Inferior parietal cortex (tissue), 1 donor: ENCODE data around the gene ZNF283.

Experiments used
- DNase-seq: peaks from one replicate; pipeline ENCODE4 v3.0.0-alpha.2; 2016; ENCODE audit errors: extremely low spot score

Gene ZNF283

DNA sequence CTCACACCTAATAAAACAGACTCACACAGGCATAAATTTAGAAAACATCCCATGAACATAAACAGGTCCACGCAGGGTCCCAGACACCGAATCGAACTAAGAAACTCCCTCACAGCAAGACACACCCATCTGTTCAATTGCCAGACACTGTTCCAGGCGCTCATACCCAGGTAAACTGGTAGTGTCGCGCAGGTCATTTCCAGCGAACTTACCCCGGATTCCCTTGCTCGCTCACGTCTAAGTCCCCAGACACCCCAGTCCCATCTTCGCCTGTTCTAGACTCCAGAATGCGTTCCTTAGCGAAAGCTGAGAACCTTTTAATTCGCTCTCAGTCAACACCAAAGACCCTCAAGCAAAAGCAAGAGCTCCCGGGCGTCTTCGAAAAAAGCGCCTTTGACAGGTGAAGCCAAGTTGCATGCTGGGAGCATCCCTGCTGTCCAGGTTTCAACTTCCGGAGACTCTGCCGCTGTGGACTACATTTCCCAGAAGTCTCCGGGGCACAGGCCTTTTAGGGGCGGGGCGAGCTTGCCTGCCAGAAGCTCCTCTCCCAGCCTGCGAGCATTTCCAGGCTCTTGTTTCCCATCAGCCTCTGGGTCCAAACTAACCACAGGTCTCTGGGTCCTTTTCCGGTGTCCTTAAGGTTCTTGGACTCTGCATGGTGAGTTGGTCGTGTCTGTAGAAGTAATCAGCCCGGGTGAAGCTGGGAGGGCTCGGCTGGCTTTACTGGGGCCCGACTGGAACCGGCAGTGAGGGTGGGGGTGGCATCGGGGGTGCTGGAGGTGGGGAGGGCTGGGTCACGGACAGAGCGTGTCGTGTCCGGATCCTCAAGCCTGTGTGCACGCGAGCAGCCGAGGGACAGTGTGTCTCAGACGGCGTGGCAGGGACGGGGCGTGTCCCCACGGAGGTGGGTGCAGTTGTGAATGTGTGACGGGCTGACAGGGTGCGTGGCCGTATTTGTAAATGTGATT, at the start of gene ZNF283:
ZNF283 (plus strand) TSS at position 535 of the 968 bp plus-strand sequence. CDS start 6,184 bp downstream, outside the sequence.
- DNase-seq: peak; percentile 92

- DNase-seq: no peak
These were observed 48.5 kb upstream of the ZNF283 start for GRCh38 chr19:43778651-43779050.

GRCh38 chr19:43779147-43779819, 47.8 kb upstream of the ZNF283 start:
- no peak for DNase-seq

DNA sequence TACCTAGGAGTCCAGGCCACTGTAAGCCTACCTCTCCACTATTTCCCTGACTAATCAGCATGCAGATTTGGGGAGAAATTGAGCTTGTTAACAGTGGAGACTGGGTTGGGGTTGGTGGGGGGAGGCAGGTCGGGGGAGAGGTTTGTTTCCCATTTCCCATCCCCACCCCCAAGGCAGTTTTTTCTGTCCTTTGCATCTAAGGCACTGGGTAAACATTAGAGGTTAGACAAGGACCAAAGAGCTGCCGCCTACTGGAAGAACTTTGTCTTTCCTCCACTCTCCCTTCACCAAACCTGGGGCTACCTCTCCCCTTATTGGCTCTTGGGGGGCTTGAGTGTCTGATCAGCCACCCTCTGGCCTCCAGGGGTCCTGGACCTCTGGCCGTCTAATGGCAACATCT, 47.3 kb upstream of the ZNF283 start:
- DNase-seq: no peak

DNA sequence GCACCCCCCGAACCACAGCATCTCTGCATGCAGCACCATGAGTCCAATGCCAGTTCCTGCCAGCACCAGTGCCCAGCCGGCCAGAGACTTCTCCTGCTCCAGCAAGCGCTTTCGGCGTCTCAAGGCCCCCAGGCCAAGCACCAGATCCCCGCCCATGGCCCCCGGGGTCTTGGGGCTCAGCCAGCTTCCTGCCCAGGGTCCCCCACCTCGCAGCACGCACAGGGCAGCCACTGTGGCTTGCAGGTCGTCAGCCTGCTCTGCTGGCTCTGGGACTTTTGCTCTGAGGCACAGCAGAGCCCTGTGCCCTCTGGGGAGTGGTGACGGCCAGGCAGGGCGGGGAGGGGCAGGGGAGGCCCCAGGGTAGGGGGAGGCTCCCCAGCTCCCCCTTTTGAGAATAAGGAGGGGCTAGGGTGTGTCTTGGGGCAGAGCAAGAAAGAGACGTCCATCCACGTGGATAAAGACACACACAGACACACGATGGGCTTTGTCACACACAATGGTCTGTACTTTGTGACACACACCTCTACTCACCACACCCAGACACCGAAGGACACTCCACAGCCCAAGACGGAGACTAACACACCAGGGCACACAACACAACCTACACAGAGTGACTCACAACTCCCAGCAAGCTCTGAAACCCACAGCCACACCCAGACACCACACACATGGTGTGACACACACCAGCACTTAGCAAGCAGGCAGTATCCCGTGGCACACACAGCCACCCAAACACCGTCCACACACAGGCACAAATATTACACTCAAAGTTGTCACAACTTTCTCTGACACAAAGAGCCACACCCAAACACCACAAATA, 46.2 kb upstream of the ZNF283 start, which contains the start of gene KCNN4:
KCNN4 (minus strand) TSS at position 268 of the 820 bp plus-strand sequence; CDS start at position 156, 112 bp downstream.
- no peak for DNase-seq

GRCh38 chr19:43781630-43782310, 45.4 kb upstream of the ZNF283 start:
- DNase-seq: no peak

- no peak for DNase-seq
These were observed 44.8 kb upstream of the ZNF283 start for GRCh38 chr19:43782311-43782660.

- no peak for DNase-seq
These were observed 44.4 kb upstream of the ZNF283 start for GRCh38 chr19:43782689-43783231.

GRCh38 chr19:43783636-43784035, 43.5 kb upstream of the ZNF283 start:
- no peak for DNase-seq

- no peak for DNase-seq
These were observed 42.7 kb upstream of the ZNF283 start for GRCh38 chr19:43784241-43784980.

DNA sequence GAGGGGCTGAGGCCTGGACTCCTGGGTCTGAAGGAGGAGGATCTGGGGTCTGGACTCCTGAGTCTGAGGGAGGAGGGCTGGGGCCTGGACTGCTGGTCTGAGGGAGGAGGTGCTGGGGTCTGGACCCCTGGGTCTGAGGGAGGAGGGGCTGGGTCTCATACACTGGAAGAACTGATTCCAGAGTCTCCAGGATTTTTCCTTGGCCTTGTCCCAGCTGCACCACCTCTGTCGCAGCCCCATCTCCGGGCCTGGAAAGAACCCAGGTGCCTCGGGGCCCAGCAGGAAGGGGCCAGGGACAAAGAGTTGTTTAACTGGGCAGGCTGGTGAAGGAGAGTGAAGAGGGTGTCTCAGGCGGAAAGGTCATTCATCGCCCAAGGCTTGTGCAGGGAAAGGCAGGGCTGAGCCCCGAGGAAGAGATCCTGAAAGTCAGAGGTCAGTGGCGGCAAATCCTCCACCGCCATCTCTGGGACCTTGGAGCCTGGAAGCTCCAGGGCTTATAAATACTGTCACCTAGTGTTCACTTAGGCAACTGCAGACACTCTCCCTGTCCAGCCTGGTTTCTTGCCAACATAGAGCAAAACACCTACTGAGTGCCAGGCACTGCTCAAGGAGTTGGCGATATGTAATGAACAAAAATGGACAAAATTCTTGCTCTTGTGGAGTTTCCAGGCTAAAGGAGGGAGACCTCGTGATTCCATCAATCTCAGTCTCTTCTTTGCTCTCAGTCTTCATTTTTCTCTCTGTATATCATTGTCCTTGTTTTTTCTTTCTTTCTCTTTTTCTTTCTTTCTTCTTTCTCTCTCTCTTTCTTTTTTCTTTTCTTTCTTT, 41.9 kb upstream of the ZNF283 start:
- peak; percentile 83 for DNase-seq

DNA sequence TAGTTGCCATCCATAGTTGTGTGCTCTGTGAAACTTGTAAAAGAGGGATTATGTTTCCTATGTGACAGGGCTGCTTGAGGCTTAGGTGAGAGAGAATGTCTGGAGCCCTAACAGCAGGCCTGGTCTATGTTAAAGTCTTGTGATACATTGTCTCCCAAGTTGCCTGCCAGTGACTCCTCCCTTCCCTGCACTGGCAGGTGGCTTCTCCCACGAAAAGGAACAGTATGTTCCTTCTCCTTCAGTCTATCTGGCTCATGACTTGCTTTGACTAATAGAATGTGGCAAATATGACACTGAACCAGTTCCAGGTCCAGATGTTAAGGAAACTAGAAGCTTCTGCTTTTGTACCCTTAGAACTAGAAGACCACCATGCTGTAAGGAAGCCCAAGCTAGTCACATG, 40.5 kb upstream of the ZNF283 start:
- DNase-seq: no peak

- DNase-seq: no peak
These were observed 38.1 kb upstream of the ZNF283 start for GRCh38 chr19:43789029-43789428.

GRCh38 chr19:43790587-43790986, 36.5 kb upstream of the ZNF283 start:
- DNase-seq: no peak

DNA sequence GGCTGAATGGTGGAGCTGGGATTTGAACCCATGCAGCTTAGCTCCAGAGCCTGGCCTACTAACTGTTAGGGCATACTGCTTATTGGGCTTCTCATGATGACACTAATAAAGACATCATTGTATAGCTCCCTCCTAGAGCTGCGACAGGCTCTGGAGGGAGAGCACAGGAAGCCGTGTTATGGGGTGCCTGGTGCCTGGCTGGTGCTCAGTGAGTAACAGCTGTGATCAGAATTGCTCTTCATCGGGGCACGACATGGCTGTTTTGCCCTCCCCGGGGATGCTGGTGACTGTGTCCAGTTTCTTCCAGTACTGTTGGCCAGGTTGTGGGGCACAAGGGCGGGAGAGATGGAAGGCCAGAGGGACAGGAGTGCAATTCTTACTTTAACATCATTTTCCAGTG, 30.0 kb upstream of the ZNF283 start:
- DNase-seq: no peak

DNA sequence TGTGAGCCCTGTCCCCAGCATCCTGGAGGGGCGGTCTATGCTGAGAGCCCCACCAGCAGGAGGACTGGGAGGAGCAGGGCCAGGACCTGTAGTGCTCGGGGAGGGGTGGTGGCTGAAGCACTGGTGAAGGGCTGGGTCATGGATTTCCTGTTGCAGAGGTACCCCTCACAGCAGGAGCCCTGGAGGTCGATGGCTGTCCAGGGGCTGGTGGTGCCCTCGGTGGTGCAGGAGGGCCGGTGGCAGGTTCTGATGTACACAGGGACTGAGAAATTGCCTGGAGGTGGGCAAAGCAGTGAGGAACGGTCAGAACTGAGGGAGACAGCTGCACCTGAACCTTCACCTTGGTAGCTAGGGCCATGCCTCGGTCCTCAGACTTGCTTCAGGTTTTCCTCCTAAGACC, 29.6 kb upstream of the ZNF283 start:
- no peak for DNase-seq

DNA sequence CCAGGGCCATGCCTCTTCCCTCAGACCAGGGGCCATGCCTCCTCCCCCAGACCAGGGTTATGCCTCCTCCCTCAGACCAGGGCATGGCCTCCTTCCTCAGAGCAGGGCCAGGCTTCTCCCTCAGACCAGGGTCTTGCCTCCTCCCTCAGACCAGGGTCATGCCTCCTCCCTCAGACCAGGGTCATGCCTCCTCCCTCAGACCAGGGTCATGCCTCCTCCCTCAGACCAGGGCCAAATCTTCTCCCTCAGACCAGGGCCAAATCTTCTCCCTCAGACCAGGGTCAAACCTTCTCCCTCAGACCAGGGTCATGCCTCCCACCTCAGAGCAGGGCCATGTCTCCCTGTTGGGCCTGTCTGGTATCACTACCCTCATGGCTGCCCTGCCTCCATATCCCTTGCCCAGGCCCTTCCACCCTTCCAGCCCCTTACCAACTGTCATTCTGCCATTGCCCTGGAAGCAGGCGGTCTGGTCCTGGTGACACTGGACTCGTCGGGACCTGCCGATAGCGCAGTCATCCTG, 29.0 kb upstream of the ZNF283 start:
- no peak for DNase-seq

DNA sequence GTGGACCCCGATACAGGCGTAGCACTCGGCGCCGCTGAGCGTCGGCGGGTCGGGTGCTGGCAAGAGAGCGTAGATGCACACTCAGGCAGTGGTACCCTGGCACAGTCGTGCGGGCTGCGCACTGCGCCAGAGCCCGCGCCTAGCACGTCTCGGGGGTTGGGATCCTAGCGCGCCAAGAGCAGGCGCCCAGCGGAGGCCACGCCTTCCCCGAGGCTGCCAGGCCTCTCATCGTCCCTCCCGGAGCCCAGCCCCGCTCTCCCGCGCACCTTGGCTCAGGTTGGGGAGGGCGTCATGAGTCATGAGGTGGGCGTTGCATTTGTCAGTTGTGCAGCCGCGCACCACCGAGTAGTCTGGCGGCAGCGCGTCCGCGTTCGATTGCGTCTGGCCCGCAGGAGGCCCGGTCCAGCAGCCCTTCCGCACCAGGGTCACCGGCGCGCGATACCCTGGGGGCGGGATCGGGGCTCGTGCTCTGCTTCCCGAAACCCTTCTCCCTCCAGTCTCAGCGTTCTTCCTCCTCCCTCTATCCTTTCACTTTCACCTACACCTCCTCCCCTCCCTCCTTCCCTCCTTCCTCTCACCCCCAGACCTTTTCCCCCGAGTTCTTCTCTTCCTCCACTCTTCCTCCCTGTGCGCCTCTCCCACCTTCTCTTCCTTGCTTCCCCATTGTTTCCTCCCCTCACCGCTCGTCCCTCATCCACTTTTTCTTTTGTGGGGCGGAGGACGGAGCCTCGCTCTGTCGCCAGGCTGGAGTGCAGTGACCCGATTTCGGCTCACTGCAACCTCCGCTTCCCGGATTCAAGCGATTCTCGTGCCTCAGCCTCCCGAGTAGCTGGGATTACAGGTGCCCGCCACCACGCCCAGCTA, 28.3 kb upstream of the ZNF283 start:
- peak; percentile 36 for DNase-seq
